ENCODE data around the gene XPR1. TPM values are rescaled to one million over a fixed set of nuclear protein-coding genes. Genes with fewer than 3 reads are reported as not detected.

Gene XPR1
- total RNA-seq, 1 experiment from 2014 or later = 19.9 TPM

- DNase-seq (ENCODE audit: low read depth, low spot score) (peak; percentile 21), ATAC-seq (peak; percentile 78)
- Histone ChIP-seq H3K36me3 (ENCODE audit: control insufficient read depth in 1 of 2, insufficient read depth in 2 of 2, low read length in 2 of 2) (no peaks in the 10 kb centered on the region), H3K4me3 (replicated peaks in 1 of 2; ENCODE audit: low read depth in 1 of 2, low read length in 2 of 2) (no peak overlapping the region), H3K4me1 (ENCODE audit: control insufficient read depth in 1 of 2, insufficient read depth in 2 of 2, low read length in 2 of 2) (peaks cover 0 to 4% of the 10 kb centered on the region in 2 experiments; a peak in 1 of 4 replicates), H3K27ac (ENCODE audit: low read depth, low read length) (no peak overlapping the region), H3K27me3 (ENCODE audit: insufficient read depth, low read length) (no peaks in the 10 kb centered on the region), H3K79me2 (ENCODE audit: insufficient read depth, low read length) (no peaks in the 10 kb centered on the region), H2AFZ (ENCODE audit: low read depth, low read length, poor library complexity, severe bottlenecking) (no peak overlapping the region), H3K9me3 (ENCODE audit: control insufficient read depth in 1 of 2, insufficient read depth in 1 of 2, low read depth in 1 of 2, low read length in 2 of 2) (no peaks in the 10 kb centered on the region), H3K9ac (ENCODE audit: low read length) (no peak overlapping the region), H3K9me2 (ENCODE audit: insufficient read depth) (no peaks in the 10 kb centered on the region), H4K20me1 (ENCODE audit: insufficient read depth) (no peaks in the 10 kb centered on the region), H3K4me2 (ENCODE audit: low read length) (no peak overlapping the region)
- no TSS peak for BruUV-seq (replicated peaks)
- ChIA-PET CTCF (interaction anchor here (0.6 to 1.9 kb wide), 17 partner anchors 9 to 543 kb away, joined by 3 to 40 read pairs (median 4); no protein-coding TSS in a partner anchor), POLR2A (interaction anchor here (0.8 kb wide), 1 partner anchor 260 kb away, joined by 3 read pairs; no protein-coding TSS in a partner anchor), RAD21 (ENCODE audit: low non-redundant PET in 1 of 2, low total read pairs in 2 of 2, uncharacterized antibody in 2 of 2, unreplicated experiment in 2 of 2) (interaction anchor here (0.6 to 1.5 kb wide), 7 partner anchors 39 to 366 kb away, joined by 3 to 9 read pairs (median 3); no protein-coding TSS in a partner anchor)
- TF ChIP-seq CTCF (IDR thresholded peaks at IDR 0.05 in 2 of 3, conservative IDR thresholded peaks at IDR 0.05 in 1 of 3; ENCODE audit: borderline replicate concordance in 1 of 3, insufficient read depth in 1 of 3, low read depth in 2 of 3, low read length in 2 of 3) = peak; percentile 21 to 68 (median 58); a peak in 4 of 6 replicates
- TF ChIP-seq ELF1 (IDR thresholded peaks at IDR 0.05; ENCODE audit: borderline replicate concordance, low read depth) = no peak
- TF ChIP-seq RAD21 (IDR thresholded peaks at IDR 0.05; ENCODE audit: low read depth) = peak; percentile 81
- TF ChIP-seq MAX (IDR thresholded peaks at IDR 0.05) = no peak
- intact Hi-C loops (cut with micrococcal nuclease) = loop anchor here (1.0 to 10.0 kb wide), 3 partner anchors 260 to 543 kb away; no protein-coding TSS in a partner anchor
Observed at GRCh38 chr1:180881806-180882509, 250.1 kb downstream of the XPR1 start.

Measured in HCT116 (cell line).